Hepatocyte (in vitro differentiated cells): Measurements from ENCODE around the gene IMMP2L. TPM values are rescaled to one million over a fixed set of nuclear protein-coding genes. Genes with fewer than 3 reads are reported as not detected.

ENCODE experiments used
- DNase-seq: peaks from one replicate; pipeline ENCODE4 v3.0.0-alpha.2; 2016; ENCODE audit warnings: low spot score
- H2AFZ ChIP-seq: fragments of 200-600 bp; sonication (generic); 2 replicates; pipeline ENCODE4 v1.6.0; 2016; ENCODE audit warnings: antibody characterized with exemption, mild to moderate bottlenecking
- H3K27ac ChIP-seq: fragments of 200-600 bp; sonication (generic); 2 replicates; pipeline ENCODE4 v1.5.1; 2016; ENCODE audit warnings: mild to moderate bottlenecking
- H3K27me3 ChIP-seq: fragments of 200-600 bp; sonication (generic); 2 replicates; pipeline ENCODE4 v1.6.1; 2016
- H3K36me3 ChIP-seq: fragments of 200-600 bp; sonication (generic); replicated peaks from 2 replicates; pipeline ENCODE4 v1.5.1; 2016; ENCODE audit warnings: low read depth; ENCODE audit not compliant: insufficient read depth
- H3K4me1 ChIP-seq: fragments of 200-600 bp; sonication (generic); 2 replicates; pipeline ENCODE4 v1.5.1; 2016; ENCODE audit warnings: mild to moderate bottlenecking, moderate library complexity; ENCODE audit not compliant: insufficient read depth
- H3K4me2 ChIP-seq: fragments of 200-600 bp; sonication (generic); 2 replicates; pipeline ENCODE4 v1.6.0; 2016
- H3K4me3 ChIP-seq: fragments of 200-600 bp; sonication (generic); 2 replicates; pipeline ENCODE4 v1.5.1; 2016; ENCODE audit warnings: mild to moderate bottlenecking
- H3K79me2 ChIP-seq: fragments of 200-600 bp; sonication (generic); 2 replicates; pipeline ENCODE4 v1.6.0; 2017; ENCODE audit warnings: mild to moderate bottlenecking
- H3K9me2 ChIP-seq: fragments of 200-600 bp; sonication (generic); replicated peaks from 2 replicates; pipeline ENCODE4 v1.6.0; 2017; ENCODE audit warnings: mild to moderate bottlenecking; ENCODE audit not compliant: insufficient read depth
- H3K9me3 ChIP-seq: fragments of 200-600 bp; sonication (generic); 2 replicates; pipeline ENCODE4 v1.5.1; 2016; ENCODE audit warnings: low read depth, mild to moderate bottlenecking
- H4K20me1 ChIP-seq: fragments of 200-600 bp; sonication (generic); 2 replicates; pipeline ENCODE4 v1.6.0; 2016; ENCODE audit warnings: mild to moderate bottlenecking; ENCODE audit not compliant: insufficient read depth, poor library complexity, severe bottlenecking
- EZH2 ChIP-seq: fragments of 200-600 bp; sonication (generic); IDR thresholded peaks from 2 replicates; pipeline ENCODE4 v1.6.1; 2016; ENCODE audit warnings: antibody characterized with exemption, mild to moderate bottlenecking, borderline replicate concordance
- EZH2phosphoT487 ChIP-seq: fragments of 200-600 bp; sonication (generic); IDR thresholded peaks from one replicate; pipeline ENCODE4 v1.6.1; 2018; ENCODE audit warnings: antibody characterized with exemption, mild to moderate bottlenecking, low read depth, moderate library complexity; ENCODE audit not compliant: unreplicated experiment, severe bottlenecking
- WGBS: methylation state at CpG from one replicate; pipeline ENCODE4 v1.1.6; 2016; ENCODE audit warnings: low lambda C conversion rate; ENCODE audit errors: missing lambda C conversion rate; 5-methylcytosine and 5-hydroxymethylcytosine counted together
- polyA plus RNA-seq: library from polyadenylated mRNA; unstranded; fragments of >200 nt; fragmentation: Nextera tagmentation; extraction: Ambion mirVana; gene quantifications from 2 replicates; pipeline ENCODE4 v1.2.1, GENCODE V29; 2016
- total RNA-seq: library from RNA; depleted of rRNA; stranded (reverse); fragments of >200 nt; gene quantifications from 2 replicates; pipeline ENCODE4 v1.2.3, GENCODE V29; 2014
- TF ChIP-seq, protein P1 (sequence below): fragments of 200-600 bp; sonication (generic); IDR thresholded peaks from 2 replicates; pipeline ENCODE4 v1.5.1; 2016; ENCODE audit warnings: antibody characterized with exemption, mild to moderate bottlenecking; ENCODE audit not compliant: poor library complexity

The IMMP2L gene
- total and polyA plus RNA-seq, 2 experiments from 2014 or later: 13.3 to 17.6 TPM

DNA sequence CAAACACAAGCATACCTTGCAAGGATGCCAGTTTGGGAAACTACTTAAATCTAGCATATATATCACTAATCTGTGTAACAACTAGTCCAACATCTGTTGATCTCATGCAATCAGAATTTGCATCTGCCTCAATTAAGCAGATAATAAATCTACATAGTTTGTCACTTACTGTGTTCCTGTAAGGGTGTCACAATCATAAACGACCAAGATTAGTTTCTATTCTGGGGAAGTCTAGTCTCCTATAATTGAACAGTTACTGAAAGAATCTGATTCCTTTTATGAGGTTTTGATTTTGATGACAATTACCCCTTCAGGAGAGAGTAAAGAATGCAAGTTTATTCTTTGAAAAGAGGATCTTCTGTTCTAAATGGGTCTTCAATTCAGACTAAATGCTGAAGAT, 556.8 kb downstream of the IMMP2L start:
- H3K27ac ChIP-seq: no peak overlapping the region
- TF ChIP-seq, protein P1, sequence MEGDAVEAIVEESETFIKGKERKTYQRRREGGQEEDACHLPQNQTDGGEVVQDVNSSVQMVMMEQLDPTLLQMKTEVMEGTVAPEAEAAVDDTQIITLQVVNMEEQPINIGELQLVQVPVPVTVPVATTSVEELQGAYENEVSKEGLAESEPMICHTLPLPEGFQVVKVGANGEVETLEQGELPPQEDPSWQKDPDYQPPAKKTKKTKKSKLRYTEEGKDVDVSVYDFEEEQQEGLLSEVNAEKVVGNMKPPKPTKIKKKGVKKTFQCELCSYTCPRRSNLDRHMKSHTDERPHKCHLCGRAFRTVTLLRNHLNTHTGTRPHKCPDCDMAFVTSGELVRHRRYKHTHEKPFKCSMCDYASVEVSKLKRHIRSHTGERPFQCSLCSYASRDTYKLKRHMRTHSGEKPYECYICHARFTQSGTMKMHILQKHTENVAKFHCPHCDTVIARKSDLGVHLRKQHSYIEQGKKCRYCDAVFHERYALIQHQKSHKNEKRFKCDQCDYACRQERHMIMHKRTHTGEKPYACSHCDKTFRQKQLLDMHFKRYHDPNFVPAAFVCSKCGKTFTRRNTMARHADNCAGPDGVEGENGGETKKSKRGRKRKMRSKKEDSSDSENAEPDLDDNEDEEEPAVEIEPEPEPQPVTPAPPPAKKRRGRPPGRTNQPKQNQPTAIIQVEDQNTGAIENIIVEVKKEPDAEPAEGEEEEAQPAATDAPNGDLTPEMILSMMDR: no peak
- TF ChIP-seq EZH2 (no peak), EZH2phosphoT487 (no peak)
- H4K20me1 ChIP-seq: no peaks in the 10 kb centered on the region
- no peak for DNase-seq
- H3K9me3 ChIP-seq: no peaks in the 10 kb centered on the region
- H3K9me2 ChIP-seq: no peaks in the 10 kb centered on the region
- H3K27me3 ChIP-seq: no peaks in the 10 kb centered on the region
- no peak overlapping the region for H3K4me2 ChIP-seq
- 82% methylated on average over 1 of the region's 1 CpG for WGBS
- H2AFZ ChIP-seq: no peak overlapping the region
- no peaks in the 10 kb centered on the region for H3K36me3 ChIP-seq
- no peaks in the 10 kb centered on the region for H3K79me2 ChIP-seq
- H3K4me3 ChIP-seq: no peak overlapping the region
- no peaks in the 10 kb centered on the region for H3K4me1 ChIP-seq

DNA sequence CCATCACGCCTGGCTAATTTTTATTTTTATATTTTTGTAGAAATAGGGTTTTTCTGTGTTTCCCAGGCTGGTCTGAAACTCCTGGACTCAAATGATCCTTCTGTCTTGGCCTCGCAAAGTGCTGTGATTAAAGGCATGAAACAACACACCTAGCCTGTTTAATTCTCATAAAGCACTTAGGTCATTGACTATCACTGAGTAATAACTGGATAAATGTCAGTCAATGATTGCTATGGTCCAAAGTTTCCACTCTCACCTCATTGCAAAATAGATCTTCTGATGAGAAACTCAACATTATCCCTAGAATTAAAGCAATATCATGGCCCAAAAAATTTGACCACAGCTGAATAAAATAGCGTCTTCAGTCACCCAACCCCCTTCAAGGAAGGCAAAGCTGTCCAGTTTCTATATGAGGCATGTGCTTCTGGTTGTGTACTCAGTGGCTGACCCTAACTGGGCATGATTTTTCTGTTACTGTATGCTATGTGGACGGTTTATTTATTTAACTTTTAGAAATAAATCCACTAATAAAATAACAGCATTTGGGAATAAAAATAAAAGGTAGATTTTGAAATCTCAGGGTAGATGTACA, 557.9 kb downstream of the IMMP2L start:
- no peak for TF ChIP-seq EZH2
- no peak for TF ChIP-seq EZH2phosphoT487
- TF ChIP-seq, protein P1: no peak
- no peak overlapping the region for H3K4me2 ChIP-seq
- no peak overlapping the region for H3K4me3 ChIP-seq
- H4K20me1 ChIP-seq: no peaks in the 10 kb centered on the region
- H3K27ac ChIP-seq: no peak overlapping the region
- no peak for DNase-seq
- H3K27me3 ChIP-seq: no peaks in the 10 kb centered on the region
- 89% methylated on average over 4 of the region's 4 CpGs for WGBS
- H3K79me2 ChIP-seq: no peaks in the 10 kb centered on the region
- H3K36me3 ChIP-seq: no peaks in the 10 kb centered on the region
- H3K4me1 ChIP-seq: no peaks in the 10 kb centered on the region
- H3K9me3 ChIP-seq: no peaks in the 10 kb centered on the region
- H3K9me2 ChIP-seq: no peaks in the 10 kb centered on the region
- no peak overlapping the region for H2AFZ ChIP-seq

DNA sequence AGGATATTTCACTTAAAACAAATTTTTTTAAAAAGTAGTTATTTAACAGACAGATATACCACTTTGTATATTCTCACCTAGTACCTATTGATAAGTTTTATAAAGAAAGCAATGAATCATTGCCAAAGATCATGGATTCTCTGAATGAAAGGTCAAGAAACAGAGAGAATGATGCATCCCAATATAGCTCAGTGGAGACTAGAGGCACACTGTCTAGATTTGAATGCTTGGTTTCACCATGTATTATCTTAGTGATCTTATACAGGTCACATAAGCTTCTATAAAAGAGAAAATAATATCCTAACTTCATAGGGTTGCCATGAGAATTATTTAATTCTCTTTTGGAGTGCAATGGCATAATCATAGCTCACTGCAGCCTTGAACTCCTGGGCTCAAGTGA, 558.4 kb downstream of the IMMP2L start:
- Histone ChIP-seq H3K27me3 (no peaks in the 10 kb centered on the region), H3K36me3 (no peaks in the 10 kb centered on the region), H3K9me3 (no peaks in the 10 kb centered on the region), H3K4me3 (no peak overlapping the region), H3K9me2 (no peaks in the 10 kb centered on the region), H3K4me1 (no peaks in the 10 kb centered on the region), H4K20me1 (no peaks in the 10 kb centered on the region), H2AFZ (no peak overlapping the region), H3K79me2 (no peaks in the 10 kb centered on the region), H3K27ac (no peak overlapping the region), H3K4me2 (no peak overlapping the region)
- no peak for DNase-seq
- TF ChIP-seq, protein P1: no peak
- TF ChIP-seq EZH2phosphoT487 (no peak), EZH2 (no peak)
